ENCODE data around the gene MEX3A.

DNA sequence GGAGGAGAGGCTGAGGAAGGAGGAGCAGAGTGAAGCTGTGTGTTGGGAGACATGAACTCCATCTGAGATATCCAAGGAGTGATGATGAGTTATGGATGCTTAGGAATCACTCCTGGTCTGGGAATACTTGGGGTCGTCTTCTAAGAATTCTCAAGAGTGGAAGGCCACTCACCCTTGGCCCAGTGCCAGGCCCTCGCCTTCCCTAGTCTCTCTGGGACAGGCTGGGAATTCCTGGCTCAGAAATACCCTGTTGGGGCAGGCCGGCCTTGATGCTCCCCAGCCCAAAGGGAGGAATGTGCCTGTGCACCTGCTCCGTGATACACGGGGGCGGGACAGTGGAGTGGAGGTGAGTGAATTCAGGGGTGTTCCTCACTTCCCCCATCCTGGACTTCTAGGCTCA is 19.6 kb upstream of the MEX3A start:
- no peak for TF ChIP-seq GATA2 (IDR thresholded peaks at IDR 0.05; ENCODE audit: insufficient read depth, insufficient read length, low read depth, low read length)
- TF ChIP-seq, protein P1, sequence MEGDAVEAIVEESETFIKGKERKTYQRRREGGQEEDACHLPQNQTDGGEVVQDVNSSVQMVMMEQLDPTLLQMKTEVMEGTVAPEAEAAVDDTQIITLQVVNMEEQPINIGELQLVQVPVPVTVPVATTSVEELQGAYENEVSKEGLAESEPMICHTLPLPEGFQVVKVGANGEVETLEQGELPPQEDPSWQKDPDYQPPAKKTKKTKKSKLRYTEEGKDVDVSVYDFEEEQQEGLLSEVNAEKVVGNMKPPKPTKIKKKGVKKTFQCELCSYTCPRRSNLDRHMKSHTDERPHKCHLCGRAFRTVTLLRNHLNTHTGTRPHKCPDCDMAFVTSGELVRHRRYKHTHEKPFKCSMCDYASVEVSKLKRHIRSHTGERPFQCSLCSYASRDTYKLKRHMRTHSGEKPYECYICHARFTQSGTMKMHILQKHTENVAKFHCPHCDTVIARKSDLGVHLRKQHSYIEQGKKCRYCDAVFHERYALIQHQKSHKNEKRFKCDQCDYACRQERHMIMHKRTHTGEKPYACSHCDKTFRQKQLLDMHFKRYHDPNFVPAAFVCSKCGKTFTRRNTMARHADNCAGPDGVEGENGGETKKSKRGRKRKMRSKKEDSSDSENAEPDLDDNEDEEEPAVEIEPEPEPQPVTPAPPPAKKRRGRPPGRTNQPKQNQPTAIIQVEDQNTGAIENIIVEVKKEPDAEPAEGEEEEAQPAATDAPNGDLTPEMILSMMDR (IDR thresholded peaks at IDR 0.05; ENCODE audit: extremely low read depth in 1 of 2, insufficient read depth in 1 of 2, low read depth in 1 of 2, low read length in 2 of 2) = no peak
- TF ChIP-seq, protein P2, sequence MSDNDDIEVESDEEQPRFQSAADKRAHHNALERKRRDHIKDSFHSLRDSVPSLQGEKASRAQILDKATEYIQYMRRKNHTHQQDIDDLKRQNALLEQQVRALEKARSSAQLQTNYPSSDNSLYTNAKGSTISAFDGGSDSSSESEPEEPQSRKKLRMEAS (IDR thresholded peaks at IDR 0.05; ENCODE audit: insufficient read depth, insufficient read length) = no peak
- TF ChIP-seq MYC (IDR thresholded peaks at IDR 0.05; ENCODE audit: low read depth, low read length) = no peak
- TF ChIP-seq JUN (IDR thresholded peaks at IDR 0.05; ENCODE audit: borderline replicate concordance, insufficient read depth, insufficient read length, low read depth) = no peak

Measured in endothelial cell of umbilical vein (primary cell).